Hepatocyte (in vitro differentiated cells): ENCODE measurements around the gene PTBP3. TPM values are rescaled to one million over a fixed set of nuclear protein-coding genes. Genes with fewer than 3 reads are reported as not detected.
"Not testable (repeated sequence)": the region's sequence is repeated elsewhere in the genome, so short reads cannot be mapped to it uniquely, and the experiment has no call there.

Experiments used
- DNase-seq: peaks from one replicate; pipeline ENCODE4 v3.0.0-alpha.2; 2016; ENCODE audit warnings: low spot score
- H2AFZ ChIP-seq: fragments of 200-600 bp; sonication (generic); 2 replicates; pipeline ENCODE4 v1.6.0; 2016; ENCODE audit warnings: antibody characterized with exemption, mild to moderate bottlenecking
- H3K27ac ChIP-seq: fragments of 200-600 bp; sonication (generic); 2 replicates; pipeline ENCODE4 v1.5.1; 2016; ENCODE audit warnings: mild to moderate bottlenecking
- H3K27me3 ChIP-seq: fragments of 200-600 bp; sonication (generic); 2 replicates; pipeline ENCODE4 v1.6.1; 2016
- H3K36me3 ChIP-seq: fragments of 200-600 bp; sonication (generic); replicated peaks from 2 replicates; pipeline ENCODE4 v1.5.1; 2016; ENCODE audit warnings: low read depth; ENCODE audit not compliant: insufficient read depth
- H3K4me1 ChIP-seq: fragments of 200-600 bp; sonication (generic); 2 replicates; pipeline ENCODE4 v1.5.1; 2016; ENCODE audit warnings: mild to moderate bottlenecking, moderate library complexity; ENCODE audit not compliant: insufficient read depth
- H3K4me2 ChIP-seq: fragments of 200-600 bp; sonication (generic); 2 replicates; pipeline ENCODE4 v1.6.0; 2016
- H3K4me3 ChIP-seq: fragments of 200-600 bp; sonication (generic); 2 replicates; pipeline ENCODE4 v1.5.1; 2016; ENCODE audit warnings: mild to moderate bottlenecking
- H3K79me2 ChIP-seq: fragments of 200-600 bp; sonication (generic); 2 replicates; pipeline ENCODE4 v1.6.0; 2017; ENCODE audit warnings: mild to moderate bottlenecking
- H3K9me2 ChIP-seq: fragments of 200-600 bp; sonication (generic); replicated peaks from 2 replicates; pipeline ENCODE4 v1.6.0; 2017; ENCODE audit warnings: mild to moderate bottlenecking; ENCODE audit not compliant: insufficient read depth
- H3K9me3 ChIP-seq: fragments of 200-600 bp; sonication (generic); 2 replicates; pipeline ENCODE4 v1.5.1; 2016; ENCODE audit warnings: low read depth, mild to moderate bottlenecking
- H4K20me1 ChIP-seq: fragments of 200-600 bp; sonication (generic); 2 replicates; pipeline ENCODE4 v1.6.0; 2016; ENCODE audit warnings: mild to moderate bottlenecking; ENCODE audit not compliant: insufficient read depth, poor library complexity, severe bottlenecking
- CTCF ChIP-seq: fragments of 200-600 bp; sonication (generic); IDR thresholded peaks from 2 replicates; pipeline ENCODE4 v1.5.1; 2016; ENCODE audit warnings: antibody characterized with exemption, mild to moderate bottlenecking; ENCODE audit not compliant: poor library complexity
- EZH2 ChIP-seq: fragments of 200-600 bp; sonication (generic); IDR thresholded peaks from 2 replicates; pipeline ENCODE4 v1.6.1; 2016; ENCODE audit warnings: antibody characterized with exemption, mild to moderate bottlenecking, borderline replicate concordance
- EZH2phosphoT487 ChIP-seq: fragments of 200-600 bp; sonication (generic); IDR thresholded peaks from one replicate; pipeline ENCODE4 v1.6.1; 2018; ENCODE audit warnings: antibody characterized with exemption, mild to moderate bottlenecking, low read depth, moderate library complexity; ENCODE audit not compliant: unreplicated experiment, severe bottlenecking
- WGBS: methylation state at CpG from one replicate; pipeline ENCODE4 v1.1.6; 2016; ENCODE audit warnings: low lambda C conversion rate; ENCODE audit errors: missing lambda C conversion rate; 5-methylcytosine and 5-hydroxymethylcytosine counted together
- polyA plus RNA-seq: library from polyadenylated mRNA; unstranded; fragments of >200 nt; fragmentation: Nextera tagmentation; extraction: Ambion mirVana; gene quantifications from 2 replicates; pipeline ENCODE4 v1.2.1, GENCODE V29; 2016
- total RNA-seq: library from RNA; depleted of rRNA; stranded (reverse); fragments of >200 nt; gene quantifications from 2 replicates; pipeline ENCODE4 v1.2.3, GENCODE V29; 2014

Gene PTBP3
- total and polyA plus RNA-seq, 2 experiments from 2014 or later, result 13.7 to 57.7 TPM

- H3K79me2 ChIP-seq, result peaks cover 24% of the 10 kb centered on the region
- no peak for TF ChIP-seq EZH2
- TF ChIP-seq EZH2phosphoT487, result no peak
- TF ChIP-seq CTCF, result no peak
- H3K36me3 ChIP-seq, result no peaks in the 10 kb centered on the region
- no peak overlapping the region for H3K4me3 ChIP-seq
- H3K27ac ChIP-seq, result no peak overlapping the region
- no peak overlapping the region for H3K4me2 ChIP-seq
- H2AFZ ChIP-seq, result no peak overlapping the region
- no peaks in the 10 kb centered on the region for H3K27me3 ChIP-seq
- WGBS, result 96% methylated on average over 5 of the region's 5 CpGs
- H4K20me1 ChIP-seq, result no peaks in the 10 kb centered on the region
- no peaks in the 10 kb centered on the region for H3K9me3 ChIP-seq
- no peaks in the 10 kb centered on the region for H3K9me2 ChIP-seq
- H3K4me1 ChIP-seq, result peaks cover 19% of the 10 kb centered on the region
- DNase-seq, result no peak
These were observed 41.9 kb upstream of the PTBP3 start for GRCh38 chr9:112375361-112375760.

GRCh38 chr9:112374232-112374631 lies 40.8 kb upstream of the PTBP3 start:
- 97% methylated on average over 2 of the region's 2 CpGs for WGBS
- not testable (repeated sequence) for H3K4me2 ChIP-seq

GRCh38 chr9:112373666-112374065 lies 40.2 kb upstream of the PTBP3 start:
- not testable (repeated sequence) for H4K20me1 ChIP-seq, H2AFZ ChIP-seq, H3K27ac ChIP-seq, H3K9me3 ChIP-seq, H3K9me2 ChIP-seq, H3K4me2 ChIP-seq, DNase-seq, H3K27me3 ChIP-seq, H3K36me3 ChIP-seq, H3K4me3 ChIP-seq
- Histone ChIP-seq H3K79me2 (peaks cover 22% of the 10 kb centered on the region), H3K4me1 (peaks cover 16% of the 10 kb centered on the region)
- WGBS, result 100% methylated on average over 2 of the region's 2 CpGs

More at GRCh38 chr9:112374232-112374631, 40.8 kb upstream of the PTBP3 start:
- not testable (repeated sequence) for H3K36me3 ChIP-seq, H4K20me1 ChIP-seq, H3K9me3 ChIP-seq, H3K4me3 ChIP-seq, H3K27ac ChIP-seq, H3K9me2 ChIP-seq, DNase-seq, H2AFZ ChIP-seq, H3K27me3 ChIP-seq
- H3K4me1 ChIP-seq, result peaks cover 19% of the 10 kb centered on the region
- H3K79me2 ChIP-seq, result peaks cover 22% of the 10 kb centered on the region

GRCh38 chr9:112371060-112371459 lies 37.6 kb upstream of the PTBP3 start:
- Histone ChIP-seq H3K9me2 (no peaks in the 10 kb centered on the region), H3K4me2 (no peak overlapping the region), H3K4me3 (no peak overlapping the region), H3K4me1 (no peaks in the 10 kb centered on the region), H3K27ac (no peak overlapping the region), H2AFZ (no peak overlapping the region), H3K36me3 (no peaks in the 10 kb centered on the region), H3K27me3 (no peaks in the 10 kb centered on the region), H3K79me2 (no peaks in the 10 kb centered on the region), H3K9me3 (no peaks in the 10 kb centered on the region), H4K20me1 (no peaks in the 10 kb centered on the region)
- TF ChIP-seq CTCF (no peak), EZH2 (no peak), EZH2phosphoT487 (no peak)
- 0% methylated on average over 1 of the region's 1 CpG for WGBS
- DNase-seq, result no peak

- Histone ChIP-seq H3K79me2 (no peaks in the 10 kb centered on the region), H2AFZ (no peak overlapping the region), H3K27ac (no peak overlapping the region), H3K4me2 (no peak overlapping the region), H3K9me2 (no peaks in the 10 kb centered on the region), H3K9me3 (no peaks in the 10 kb centered on the region), H3K27me3 (no peaks in the 10 kb centered on the region), H3K4me1 (no peaks in the 10 kb centered on the region), H3K36me3 (no peaks in the 10 kb centered on the region), H4K20me1 (no peaks in the 10 kb centered on the region), H3K4me3 (no peak overlapping the region)
- DNase-seq, result no peak
- 83% methylated on average over 1 of the region's 1 CpG for WGBS
- TF ChIP-seq EZH2phosphoT487, result no peak
These were observed 36.4 kb upstream of the PTBP3 start for GRCh38 chr9:112369817-112370216.
